PC-9 (cell line): Measurements from ENCODE around the gene CTAG1B. TPM values are rescaled to one million over a fixed set of nuclear protein-coding genes. Genes with fewer than 3 reads are reported as not detected.
A peak's percentile ranks its signal among the peaks of the same experiment; 100 is the strongest.

Source experiments
- BruUV-seq: library from RNA; stranded (reverse); fragments of 400-500 nt; replicated peaks from 2 replicates; lab custom pipeline; 2021; lab: Mats Ljungman, UMichigan
- CTCF ChIA-PET: fragments of 300-600 bp; sonication (Branson Sonifier 250); formaldehyde crosslinking; loops from one replicate; lab custom pipeline; 2022; ENCODE audit warnings: antibody characterized with exemption; lab: Charles Lee
- POLR2A ChIA-PET: fragments of 300-600 bp; sonication (Branson Sonifier 250); formaldehyde crosslinking; loops from one replicate; lab custom pipeline; 2022; ENCODE audit warnings: antibody characterized with exemption; ENCODE audit not compliant: unreplicated experiment; lab: Charles Lee
- DNase-seq, 2 experiments: peaks; one replicate each; pipeline versions ENCODE4 v3.0.0 to v3.0.0-alpha.2; 2015 to 2022; ENCODE audit warnings: mixed read lengths in 1 of 2
- H2AFZ ChIP-seq: fragments of 200-600 bp; sonication (generic); 2 replicates; pipeline ENCODE4 v1.8.1; 2017; ENCODE audit warnings: antibody characterized with exemption
- H3F3A ChIP-seq: fragments of 200-600 bp; sonication (generic); 2 replicates; pipeline ENCODE4 v1.8.1; 2017; ENCODE audit warnings: antibody characterized with exemption, mild to moderate bottlenecking, low read depth; ENCODE audit not compliant: insufficient read depth
- H3K27ac ChIP-seq: fragments of 200-600 bp; sonication (generic); 2 replicates; pipeline ENCODE4 v1.6.1; 2016; ENCODE audit warnings: mixed run types
- H3K27me3 ChIP-seq: fragments of 200-600 bp; sonication (generic); 2 replicates; pipeline ENCODE4 v1.6.1; 2016; ENCODE audit warnings: low read depth, mixed run types; ENCODE audit not compliant: insufficient read depth
- H3K36me3 ChIP-seq: fragments of 200-600 bp; sonication (generic); 2 replicates; pipeline ENCODE4 v1.6.1; 2016; ENCODE audit warnings: low read depth, mixed run types
- H3K4me1 ChIP-seq: fragments of 200-600 bp; sonication (generic); replicated peaks from 2 replicates; pipeline ENCODE4 v1.6.1; 2016; ENCODE audit warnings: mixed run types; ENCODE audit not compliant: insufficient read depth
- H3K4me2 ChIP-seq: fragments of 200-600 bp; sonication (generic); 2 replicates; pipeline ENCODE4 v1.6.1; 2017; ENCODE audit warnings: mixed run types
- H3K4me3 ChIP-seq: fragments of 200-600 bp; sonication (generic); 2 replicates; pipeline ENCODE4 v1.6.1; 2016; ENCODE audit warnings: mixed run types
- H3K79me2 ChIP-seq: fragments of 200-600 bp; sonication (generic); 2 replicates; pipeline ENCODE4 v1.6.1; 2017; ENCODE audit warnings: low read depth, mixed run types
- H3K9me2 ChIP-seq: fragments of 200-600 bp; sonication (generic); 2 replicates; pipeline ENCODE4 v1.8.1; 2017; ENCODE audit warnings: mild to moderate bottlenecking; ENCODE audit not compliant: insufficient read depth
- H3K9me3 ChIP-seq: fragments of 200-600 bp; sonication (generic); 2 replicates; pipeline ENCODE4 v1.8.1; 2016; ENCODE audit warnings: low read depth; ENCODE audit not compliant: insufficient read depth
- H4K20me1 ChIP-seq: fragments of 200-600 bp; sonication (generic); 2 replicates; pipeline ENCODE4 v1.8.1; 2017; ENCODE audit not compliant: insufficient read depth
- CTCF ChIP-seq: fragments of 200-600 bp; sonication (generic); conservative IDR thresholded peaks from 2 replicates; pipeline ENCODE4 v1.6.1; 2017; ENCODE audit warnings: mixed run types, antibody characterized with exemption, mild to moderate bottlenecking, moderate library complexity
- EZH2 ChIP-seq: fragments of 200-600 bp; sonication (generic); IDR thresholded peaks from 2 replicates; pipeline ENCODE4 v1.8.0; 2017; ENCODE audit warnings: antibody characterized with exemption, low read depth
- intact Hi-C: fragments of 100-400 bp; cut with micrococcal nuclease; formaldehyde crosslinking; loops from one replicate; pipeline ENCODE4 v1.10.0; 2022; ENCODE audit not compliant: unreplicated experiment
- total RNA-seq: library from RNA; stranded (reverse); gene quantifications from 2 replicates; pipeline ENCODE4 v1.2.3, GENCODE V29; 2021

Gene CTAG1B
- total RNA-seq, 1 experiment from 2014 or later: not detected

GRCh38 chrX:154602766-154603437, 16.2 kb downstream of the CTAG1B start:
- no peaks in the 10 kb centered on the region; the same call in 1 of the 2 replicates for H3K9me3 ChIP-seq
- no peaks in the 10 kb centered on the region for H3K36me3 ChIP-seq
- DNase-seq: no peak
- POLR2A ChIA-PET: no interaction called here
- intact Hi-C loops: no loop called here
- TF ChIP-seq EZH2 (no peak), CTCF (no peak)
- H3K9me2 ChIP-seq: no peaks in the 10 kb centered on the region
- peaks cover 72% of the 10 kb centered on the region for H3K4me1 ChIP-seq
- H3K79me2 ChIP-seq: no peaks in the 10 kb centered on the region
- H3F3A ChIP-seq: peaks cover 55% of the 10 kb centered on the region
- CTCF ChIA-PET: no interaction called here
- H3K4me2 ChIP-seq: peak overlapping the region; percentile 78; the same call in 1 of the 2 replicates
- H4K20me1 ChIP-seq: no peaks in the 10 kb centered on the region
- peak overlapping the region; percentile 100 for H3K27ac ChIP-seq
- no peak overlapping the region for H2AFZ ChIP-seq
- H3K4me3 ChIP-seq: no peak overlapping the region
- BruUV-seq: no TSS peak
- H3K27me3 ChIP-seq: no peaks in the 10 kb centered on the region

- Histone ChIP-seq H3K4me3 (no peak overlapping the region), H3K27me3 (no peaks in the 10 kb centered on the region), H3K36me3 (no peaks in the 10 kb centered on the region), H3K4me2 (peak overlapping the region; percentile 78), H3K79me2 (no peaks in the 10 kb centered on the region), H2AFZ (no peak overlapping the region), H3F3A (peaks cover 62% of the 10 kb centered on the region), H3K4me1 (peaks cover 79% of the 10 kb centered on the region), H3K27ac (peak overlapping the region; percentile 100), H4K20me1 (no peaks in the 10 kb centered on the region), H3K9me3 (no peaks in the 10 kb centered on the region; the same call in 1 of the 2 replicates), H3K9me2 (no peaks in the 10 kb centered on the region)
- ChIA-PET CTCF (no interaction called here), POLR2A (no interaction called here)
- intact Hi-C loops: no loop called here
- TF ChIP-seq CTCF: no peak
- TF ChIP-seq EZH2: no peak
- no TSS peak for BruUV-seq
- DNase-seq: no peak
Measured at GRCh38 chrX:154602226-154602625, 16.9 kb downstream of the CTAG1B start.

GRCh38 chrX:154600759-154601374, 18.2 kb downstream of the CTAG1B start:
- no peaks in the 10 kb centered on the region for H3K27me3 ChIP-seq
- H3K79me2 ChIP-seq: no peaks in the 10 kb centered on the region
- H4K20me1 ChIP-seq: no peaks in the 10 kb centered on the region
- H3K36me3 ChIP-seq: no peaks in the 10 kb centered on the region
- H3K9me3 ChIP-seq: no peaks in the 10 kb centered on the region; the same call in 1 of the 2 replicates
- peak overlapping the region; percentile 43; the same call in 1 of the 2 replicates for H3K4me3 ChIP-seq
- peaks cover 89% of the 10 kb centered on the region for H3K4me1 ChIP-seq
- DNase-seq: peak; percentile 71 to 80
- H3K27ac ChIP-seq: peak overlapping the region; percentile 100
- H2AFZ ChIP-seq: 0 out of 2 replicates have a peak overlapping the region, but pooled peaks have one; percentile 41
- ChIA-PET POLR2A (interaction anchor here (0.7 kb wide), 4 partner anchors 59 to 232 kb away, joined by 4 to 12 read pairs (median 6); no protein-coding TSS in a partner anchor), CTCF (no interaction called here)
- no peak for TF ChIP-seq CTCF
- no peak for TF ChIP-seq EZH2
- peak overlapping the region; percentile 78 for H3K4me2 ChIP-seq
- no TSS peak for BruUV-seq
- H3K9me2 ChIP-seq: no peaks in the 10 kb centered on the region
- H3F3A ChIP-seq: peaks cover 71% of the 10 kb centered on the region
- intact Hi-C loops: no loop called here
